Thyroid gland (tissue), 4 donors: ENCODE measurements around the gene ADAM12.
"Not testable (repeated sequence)": the region's sequence is repeated elsewhere in the genome, so short reads cannot be mapped to it uniquely, and the experiment has no call there.

ENCODE experiments used
- CTCF ChIP-seq, 6 experiments: fragments of 200-600 bp in 3 of 6; fragments of 450-650 bp in 3 of 6; sonication (generic) in 3 of 6; IDR thresholded peaks; one replicate each; pipeline ENCODE4 v1.5.1; 2016 to 2019; ENCODE audit warnings: antibody characterized with exemption in 6 of 6, mild to moderate bottlenecking in 2 of 6, inconsistent platforms in 1 of 6, moderate library complexity in 1 of 6
- POLR2A ChIP-seq, 2 donors: fragments of 450-650 bp; IDR thresholded peaks; one replicate each; pipeline ENCODE4 v1.6.1; 2017; ENCODE audit warnings: antibody characterized with exemption in 2 of 2, mild to moderate bottlenecking in 2 of 2, moderate library complexity in 1 of 2

GRCh38 chr10:125970077-125970630 lies 418.1 kb downstream of the ADAM12 start:
- TF ChIP-seq POLR2A, CTCF (IDR thresholded peaks at IDR 0.05): not testable (repeated sequence)
